H1 (cell line): ENCODE results near the gene BTBD18. TPM values are rescaled to one million over a fixed set of nuclear protein-coding genes. Genes with fewer than 3 reads are reported as not detected.
A peak's percentile ranks its signal among the peaks of the same experiment; 100 is the strongest.

ENCODE experiments used
- CTCF ChIA-PET: fragments of 300-600 bp; sonication (Branson Sonifier 250); formaldehyde crosslinking; loops from one replicate; lab custom pipeline; 2021; ENCODE audit not compliant: partially characterized antibody; lab: Charles Lee
- POLR2A ChIA-PET: fragments of 300-600 bp; sonication (Branson Sonifier 250); formaldehyde crosslinking; loops from one replicate; lab custom pipeline; 2021; ENCODE audit warnings: inconsistent platforms; ENCODE audit not compliant: partially characterized antibody; lab: Charles Lee
- DNase-seq, 2 experiments: peaks; one replicate each; pipeline versions ENCODE4 v3.0.0 to v3.0.0-alpha.2; 2010 to 2022; ENCODE audit warnings: low spot score in 2 of 2, low read depth in 1 of 2, mixed read lengths in 1 of 2
- FAIRE-seq: peaks from 2 replicates; lab custom pipeline; 2011; peaks lifted over from hg19 to GRCh38; lab: Jason Lieb, UNC
- H2AFZ ChIP-seq: 2 replicates; pipeline ENCODE4 v1.8.1; 2012; ENCODE audit warnings: low read length, inconsistent platforms
- H2AK5ac ChIP-seq: 2 replicates; pipeline ENCODE4 v1.6.1; 2013; ENCODE audit warnings: low read depth, low read length
- H2BK120ac ChIP-seq: replicated peaks from 2 replicates; pipeline ENCODE3; 2013; ENCODE audit warnings: low read depth, low read length, inconsistent platforms
- H2BK12ac ChIP-seq: 2 replicates; pipeline ENCODE4 v1.6.1; 2013; ENCODE audit warnings: low read depth, low read length
- H2BK15ac ChIP-seq: 2 replicates; pipeline ENCODE4 v1.6.1; 2013; ENCODE audit warnings: low read length
- H2BK20ac ChIP-seq: 2 replicates; pipeline ENCODE4 v1.6.1; 2013; ENCODE audit warnings: low read length
- H2BK5ac ChIP-seq: 2 replicates; pipeline ENCODE4 v1.6.1; 2013; ENCODE audit warnings: low read depth, low read length
- H3K14ac ChIP-seq: 2 replicates; pipeline ENCODE4 v1.6.1; 2013; ENCODE audit warnings: inconsistent platforms; ENCODE audit not compliant: insufficient read length
- H3K18ac ChIP-seq: 2 replicates; pipeline ENCODE4 v1.6.1; 2013; ENCODE audit warnings: low read length; ENCODE audit errors: extremely low read depth
- H3K23ac ChIP-seq: 2 replicates; pipeline ENCODE4 v1.6.1; 2013; ENCODE audit warnings: inconsistent platforms; ENCODE audit not compliant: insufficient read length
- H3K23me2 ChIP-seq: 2 replicates; pipeline ENCODE4 v1.6.1; 2013; ENCODE audit warnings: low read depth, low read length
- H3K27ac ChIP-seq: 2 replicates; pipeline ENCODE4 v1.6.1; 2011; ENCODE audit warnings: low read depth, low read length, inconsistent platforms
- H3K27me3 ChIP-seq, 4 experiments: replicated peaks in 1 of 4; 1 replicate in 1 of 4; 2 replicates in 3 of 4; pipeline versions ENCODE4 v1.6.1 to v1.8.1; 2011 to 2013; ENCODE audit warnings: low read length in 3 of 4, mild to moderate bottlenecking in 3 of 4, inconsistent platforms in 2 of 4, mixed read lengths in 2 of 4, moderate library complexity in 1 of 4; ENCODE audit not compliant: control insufficient read depth in 3 of 4, insufficient read depth in 3 of 4; ENCODE audit errors: extremely low read depth in 1 of 4
- H3K36me3 ChIP-seq, 4 experiments: 2 replicates each; pipeline versions ENCODE4 v1.6.1 to v1.8.1; 2011 to 2013; ENCODE audit warnings: mild to moderate bottlenecking in 4 of 4, low read length in 3 of 4, moderate library complexity in 2 of 4, control low read depth in 1 of 4, inconsistent platforms in 1 of 4; ENCODE audit not compliant: insufficient read depth in 4 of 4, control insufficient read depth in 2 of 4
- H3K4ac ChIP-seq: replicated peaks from 2 replicates; pipeline ENCODE3; 2013; ENCODE audit warnings: low read length, low read depth, mixed read lengths, inconsistent platforms; ENCODE audit not compliant: insufficient read length
- H3K4me1 ChIP-seq, 4 experiments: replicated peaks in 1 of 4; 1 replicate in 1 of 4; 2 replicates in 3 of 4; pipeline versions ENCODE4 v1.6.1 to v1.8.1; 2011 to 2013; ENCODE audit warnings: low read length in 3 of 4, inconsistent platforms in 2 of 4, mixed read lengths in 1 of 4; ENCODE audit not compliant: insufficient read depth in 4 of 4, control insufficient read depth in 3 of 4
- H3K4me2 ChIP-seq, 2 experiments: 2 replicates each; pipeline versions ENCODE4 v1.6.1 to v1.8.1; 2011 to 2013; ENCODE audit warnings: low read depth in 2 of 2, low read length in 2 of 2, control low read depth in 1 of 2, inconsistent platforms in 1 of 2, mild to moderate bottlenecking in 1 of 2; ENCODE audit not compliant: insufficient read depth in 1 of 2
- H3K4me3 ChIP-seq, 4 experiments: fragments of 200-600, 300-600 bp in 1 of 4; sonication (generic), shearing (Covaris generic), sonication (Bioruptor Twin) in 1 of 4; 2 replicates each; pipeline versions ENCODE4 v1.5.1 to v1.8.1; 2011 to 2016; ENCODE audit warnings: low read length in 4 of 4, low read depth in 3 of 4, control low read depth in 2 of 4, inconsistent platforms in 2 of 4, mild to moderate bottlenecking in 2 of 4, mixed read lengths in 1 of 4, moderate library complexity in 1 of 4; ENCODE audit not compliant: insufficient read depth in 2 of 4; ENCODE audit errors: extremely low read depth in 1 of 4
- H3K56ac ChIP-seq: replicated peaks from 2 replicates; pipeline ENCODE3; 2013; ENCODE audit warnings: low read depth, mild to moderate bottlenecking, mixed read lengths, low read length, inconsistent platforms; ENCODE audit not compliant: insufficient read length
- H3K79me1 ChIP-seq: 2 replicates; pipeline ENCODE4 v1.6.1; 2013; ENCODE audit warnings: low read depth, low read length, control low read depth
- H3K79me2 ChIP-seq, 2 experiments: 2 replicates each; pipeline versions ENCODE4 v1.6.1 to v1.8.1; 2012 to 2013; ENCODE audit warnings: low read length in 2 of 2, mild to moderate bottlenecking in 2 of 2, inconsistent platforms in 1 of 2; ENCODE audit not compliant: insufficient read depth in 2 of 2, control insufficient read depth in 1 of 2
- H3K9ac ChIP-seq, 4 experiments: replicated peaks in 1 of 4; 1 replicate in 1 of 4; 2 replicates in 3 of 4; pipeline versions ENCODE4 v1.6.1 to v1.8.1; 2011 to 2013; ENCODE audit warnings: low read depth in 3 of 4, low read length in 3 of 4, control low read depth in 2 of 4, mild to moderate bottlenecking in 2 of 4, moderate library complexity in 2 of 4, inconsistent platforms in 1 of 4; ENCODE audit errors: extremely low read depth in 1 of 4
- H3K9me3 ChIP-seq, 2 experiments: 2 replicates each; pipeline versions ENCODE4 v1.6.1 to v1.8.1; 2012 to 2013; ENCODE audit warnings: mild to moderate bottlenecking in 2 of 2, moderate library complexity in 2 of 2, control low read depth in 1 of 2, inconsistent platforms in 1 of 2, low read depth in 1 of 2, low read length in 1 of 2, mixed read lengths in 1 of 2; ENCODE audit not compliant: insufficient read depth in 2 of 2
- H4K20me1 ChIP-seq, 2 experiments: replicated peaks in 1 of 2; 2 replicates each; pipeline versions ENCODE3 to v1.8.1; 2011 to 2013; ENCODE audit warnings: inconsistent platforms in 2 of 2, low read length in 2 of 2, mild to moderate bottlenecking in 1 of 2; ENCODE audit not compliant: insufficient read depth in 2 of 2, control insufficient read depth in 1 of 2
- H4K5ac ChIP-seq: 2 replicates; pipeline ENCODE4 v1.6.1; 2013; ENCODE audit warnings: low read length, low read depth, mixed read lengths, inconsistent platforms; ENCODE audit not compliant: insufficient read length
- H4K8ac ChIP-seq: 2 replicates; pipeline ENCODE4 v1.8.0; 2013; ENCODE audit warnings: mild to moderate bottlenecking, moderate library complexity, low read length, inconsistent platforms; ENCODE audit not compliant: insufficient read depth; ENCODE audit errors: extremely low read depth
- H4K91ac ChIP-seq: replicated peaks from 2 replicates; pipeline ENCODE3; 2013; ENCODE audit warnings: low read length, mixed read lengths, inconsistent platforms; ENCODE audit not compliant: insufficient read length
- BACH1 ChIP-seq: IDR thresholded peaks from 2 replicates; pipeline ENCODE4 v1.6.1; 2012; ENCODE audit warnings: low read length, improper control_type of control experiment
- BRCA1 ChIP-seq: IDR thresholded peaks from 2 replicates; pipeline ENCODE4 v1.6.1; 2012; ENCODE audit warnings: low read depth, low read length, improper control_type of control experiment
- HDAC2 ChIP-seq, 2 experiments: fragments of 300-600 bp in 1 of 2; sonication (generic) in 1 of 2; IDR thresholded peaks; 2 replicates each; pipeline ENCODE4 v1.6.1; 2011 to 2012; ENCODE audit warnings: low read depth in 2 of 2, low read length in 2 of 2, mild to moderate bottlenecking in 2 of 2, moderate library complexity in 2 of 2, borderline replicate concordance in 1 of 2, inconsistent platforms in 1 of 2
- JUN ChIP-seq: IDR thresholded peaks from 2 replicates; pipeline ENCODE4 v1.6.1; 2011; ENCODE audit warnings: low read depth, mild to moderate bottlenecking, improper control_type of control experiment, low read length
- KDM4A ChIP-seq: IDR thresholded peaks from one replicate; pipeline ENCODE4 v1.7.1; 2012; ENCODE audit warnings: low read depth, mild to moderate bottlenecking, moderate library complexity, low read length, inconsistent platforms; ENCODE audit not compliant: severe bottlenecking
- RAD21 ChIP-seq, 2 experiments: IDR thresholded peaks in 1 of 2; conservative IDR thresholded peaks in 1 of 2; 2 replicates each; pipeline ENCODE4 v1.6.1; 2011; ENCODE audit warnings: low read depth in 2 of 2, low read length in 2 of 2, improper control_type of control experiment in 1 of 2, inconsistent platforms in 1 of 2, mild to moderate bottlenecking in 1 of 2, moderate library complexity in 1 of 2
- RFX5 ChIP-seq: IDR thresholded peaks from 2 replicates; pipeline ENCODE4 v1.6.1; 2011; ENCODE audit warnings: low read depth, low read length, improper control_type of control experiment, borderline replicate concordance
- SP1 ChIP-seq: IDR thresholded peaks from 2 replicates; pipeline ENCODE4 v1.6.1; 2011; ENCODE audit warnings: low read depth, low read length
- SUZ12 ChIP-seq: fragments of 200-600 bp; sonication (generic); IDR thresholded peaks from 2 replicates; pipeline ENCODE4 v1.6.1; 2012; ENCODE audit warnings: mild to moderate bottlenecking, inconsistent platforms, low read length, moderate library complexity, mixed read lengths
- TAF7 ChIP-seq: optimal IDR thresholded peaks from 2 replicates; pipeline ENCODE3; 2011; ENCODE audit warnings: low read depth, mild to moderate bottlenecking, inconsistent platforms, low read length, moderate library complexity, borderline replicate concordance
- TCF12 ChIP-seq: IDR thresholded peaks from 2 replicates; pipeline ENCODE4 v1.6.1; 2011; ENCODE audit warnings: low read depth, mild to moderate bottlenecking, low read length
- WGBS, 2 experiments: shearing (Covaris generic) in 1 of 2; methylation state at CpG; one replicate each; pipeline versions ENCODE4 v1.1.6 to v1.1.7; 2013 to 2015; ENCODE audit warnings: low lambda C conversion rate in 2 of 2, mixed read lengths in 2 of 2, inconsistent platforms in 1 of 2, low coverage in 1 of 2, missing lambda C conversion rate in 1 of 2; ENCODE audit not compliant: insufficient replicate concordance in 2 of 2, insufficient coverage in 1 of 2, insufficient read length in 1 of 2; ENCODE audit errors: extremely low coverage in 1 of 2, missing lambda C conversion rate in 1 of 2; 5-methylcytosine and 5-hydroxymethylcytosine counted together
- polyA plus RNA-seq, 7 experiments: library from polyadenylated mRNA; depleted of rRNA in 3 of 7; stranded (reverse) in 5 of 7; unstranded in 2 of 7; fragments of >200 nt in 5 of 7; fragments of 200-250 nt in 2 of 7; gene quantifications; 1 replicate in 5 of 7; 2 replicates in 1 of 7; 4 replicates in 1 of 7; pipeline versions ENCODE4 v1.2.1 to v1.2.3, GENCODE V29; 2011 to 2013; ENCODE audit warnings: missing spikeins in 2 of 7, mixed read lengths in 2 of 7
- total RNA-seq: library from RNA; stranded (reverse); fragmentation: NEBNext Ultra II Directional; extraction: Animal tissue kit (Norgen Biotek cat#: 25700); gene quantifications from 2 replicates; pipeline ENCODE4 v1.2.1, GENCODE V29; 2021

Gene BTBD18
- total and polyA plus RNA-seq, 2 of the 8 experiments (the other 6 are each of a cell fraction or from before 2014, with no cell fraction given), result 0.03 TPM; not detected in 1

DNA sequence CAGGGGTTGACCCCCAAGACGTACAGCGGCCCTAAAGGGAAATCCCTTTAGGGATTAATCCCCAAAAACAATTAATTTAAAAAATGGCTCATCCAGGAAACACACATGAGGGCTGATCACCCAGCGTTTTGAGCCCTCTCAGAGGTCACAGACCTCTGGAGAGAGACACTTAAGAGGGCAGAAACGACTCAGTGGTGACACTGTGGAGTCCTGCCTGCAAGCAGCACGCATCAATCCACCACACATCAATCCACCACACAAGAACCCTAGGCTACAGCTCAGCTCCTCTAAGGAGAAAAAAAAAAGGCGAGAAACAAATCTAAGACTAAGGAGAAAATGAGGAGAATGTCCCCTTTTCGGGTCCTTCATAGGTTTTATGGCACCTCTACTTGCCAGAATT lies 22.8 kb downstream of the BTBD18 start:
- CTCF ChIA-PET, result interaction anchor here (1.1 to 2.1 kb wide), 3 partner anchors 8 to 72 kb away, joined by 3 to 6 read pairs (median 3); no protein-coding TSS in a partner anchor
- Histone ChIP-seq H3K27ac (no peak overlapping the region), H2BK120ac (no peak overlapping the region), H3K4me1 (peaks cover 0 to 3% (median 1%) of the 10 kb centered on the region in 4 experiments; a peak in 2 of 7 replicates), H3K79me1 (peaks cover 4% of the 10 kb centered on the region), H4K5ac (no peak overlapping the region), H3K36me3 (no peaks in the 10 kb centered on the region; a peak in 1 of 8 replicates), H2AFZ (no peak overlapping the region), H3K56ac (no peak overlapping the region), H4K91ac (no peak overlapping the region), H3K18ac (no peak overlapping the region), H4K20me1 (peaks cover 0 to 4% of the 10 kb centered on the region in 2 experiments), H3K4me3 (no peak overlapping the region), H4K8ac (no peak overlapping the region), H2AK5ac (no peak overlapping the region), H2BK20ac (no peak overlapping the region), H3K79me2 (peaks cover 0 to 71% of the 10 kb centered on the region in 2 experiments; a peak in 2 of 4 replicates), H2BK12ac (no peak overlapping the region), H3K23me2 (no peaks in the 10 kb centered on the region), H3K4me2 (peak overlapping the region; percentile 10 to 41; a peak in 1 of 4 replicates), H3K27me3 (no peaks in the 10 kb centered on the region), H2BK5ac (peak overlapping the region; percentile 74), H2BK15ac (no peak overlapping the region), H3K14ac (no peak overlapping the region), H3K9ac (no peak overlapping the region), H3K9me3 (no peaks in the 10 kb centered on the region), H3K23ac (no peak overlapping the region), H3K4ac (no peak overlapping the region)
- DNase-seq (no peak), FAIRE-seq (no peak)
- WGBS, 2 experiments, result 77% methylated on average over 7 of the region's 7 CpGs; no CpG with 5 or more reads in 1 of the 2 experiments
- TF ChIP-seq RAD21 (IDR thresholded peaks at IDR 0.05 in 1 of 2, conservative IDR thresholded peaks at IDR 0.05 in 1 of 2; ENCODE audit: low read depth in 2 of 2, low read length in 2 of 2) (no peak), HDAC2 (IDR thresholded peaks at IDR 0.05; ENCODE audit: borderline replicate concordance in 1 of 2, low read depth in 2 of 2, low read length in 2 of 2) (no peak), TCF12 (no peak), SUZ12 (no peak), TAF7 (no peak), BACH1 (no peak), RFX5 (no peak), SP1 (no peak), BRCA1 (no peak), JUN (no peak), KDM4A (no peak)
- POLR2A ChIA-PET, result interaction anchor here (0.6 to 4.1 kb wide), 8 partner anchors 10 to 276 kb away, joined by 3 to 30 read pairs (median 4); partner anchors contain the start of genes MED19, SELENOH and TMX2
